Brain microvascular endothelial cell (primary cell): ENCODE results near the gene DAPK1.

ENCODE experiments used
- DNase-seq: peaks from one replicate; pipeline ENCODE4 v3.0.0-alpha.2; 2020
- H3K27ac ChIP-seq: fragments of 250-450 bp; sonication (Bioruptor Pico); 2 replicates; pipeline ENCODE4 v1.5.1; 2020; ENCODE audit warnings: mild to moderate bottlenecking, moderate library complexity
- H3K27me3 ChIP-seq: fragments of 250-450 bp; sonication (Bioruptor Pico); replicated peaks from 2 replicates; pipeline ENCODE4 v1.5.1; 2020; ENCODE audit warnings: mild to moderate bottlenecking
- H3K36me3 ChIP-seq: fragments of 250-450 bp; sonication (Bioruptor Pico); replicated peaks from 2 replicates; pipeline ENCODE4 v1.5.1; 2020; ENCODE audit warnings: mild to moderate bottlenecking
- H3K4me3 ChIP-seq: 2 replicates; pipeline ENCODE4 v1.5.1; 2011; ENCODE audit warnings: low read depth, mild to moderate bottlenecking, control low read depth, low read length, moderate library complexity
- in situ Hi-C: cut with HindIII; loops from 2 replicates; pipeline ENCODE4 v1.10.0; 2017; ENCODE audit warnings: low sequenced_read_pairs, low pct_ligation_motif_present
- TF ChIP-seq, protein P1 (sequence below): IDR thresholded peaks from 2 replicates; pipeline ENCODE4 v1.5.1; 2011; ENCODE audit warnings: low read depth, mild to moderate bottlenecking, moderate library complexity, low read length, control low read depth, inconsistent platforms; ENCODE audit errors: missing control alignments

The DAPK1 gene

DNA sequence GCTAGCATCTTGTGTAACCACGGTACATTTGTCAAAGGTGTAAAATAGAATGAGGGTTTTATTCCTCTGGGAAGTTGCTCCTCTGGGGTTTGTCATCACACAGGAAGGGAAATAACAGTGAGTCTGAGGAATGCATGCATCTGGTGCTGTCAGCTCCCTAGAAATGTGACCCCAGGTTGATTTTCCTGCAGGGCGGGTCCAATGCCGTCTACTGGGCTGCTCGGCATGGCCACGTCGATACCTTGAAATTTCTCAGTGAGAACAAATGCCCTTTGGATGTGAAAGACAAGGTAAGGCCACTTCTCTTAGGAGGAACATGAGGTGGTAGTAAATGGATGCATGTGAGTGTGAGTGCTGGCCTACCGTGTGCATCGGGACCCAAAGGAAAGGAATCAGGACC is 149.4 kb downstream of the DAPK1 start:
- in situ Hi-C loops, result no loop called here
- Histone ChIP-seq H3K27me3 (no peaks in the 10 kb centered on the region), H3K27ac (no peak overlapping the region), H3K36me3 (no peaks in the 10 kb centered on the region), H3K4me3 (no peak overlapping the region)
- TF ChIP-seq, protein P1, sequence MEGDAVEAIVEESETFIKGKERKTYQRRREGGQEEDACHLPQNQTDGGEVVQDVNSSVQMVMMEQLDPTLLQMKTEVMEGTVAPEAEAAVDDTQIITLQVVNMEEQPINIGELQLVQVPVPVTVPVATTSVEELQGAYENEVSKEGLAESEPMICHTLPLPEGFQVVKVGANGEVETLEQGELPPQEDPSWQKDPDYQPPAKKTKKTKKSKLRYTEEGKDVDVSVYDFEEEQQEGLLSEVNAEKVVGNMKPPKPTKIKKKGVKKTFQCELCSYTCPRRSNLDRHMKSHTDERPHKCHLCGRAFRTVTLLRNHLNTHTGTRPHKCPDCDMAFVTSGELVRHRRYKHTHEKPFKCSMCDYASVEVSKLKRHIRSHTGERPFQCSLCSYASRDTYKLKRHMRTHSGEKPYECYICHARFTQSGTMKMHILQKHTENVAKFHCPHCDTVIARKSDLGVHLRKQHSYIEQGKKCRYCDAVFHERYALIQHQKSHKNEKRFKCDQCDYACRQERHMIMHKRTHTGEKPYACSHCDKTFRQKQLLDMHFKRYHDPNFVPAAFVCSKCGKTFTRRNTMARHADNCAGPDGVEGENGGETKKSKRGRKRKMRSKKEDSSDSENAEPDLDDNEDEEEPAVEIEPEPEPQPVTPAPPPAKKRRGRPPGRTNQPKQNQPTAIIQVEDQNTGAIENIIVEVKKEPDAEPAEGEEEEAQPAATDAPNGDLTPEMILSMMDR, result no peak
- DNase-seq, result no peak

DNA sequence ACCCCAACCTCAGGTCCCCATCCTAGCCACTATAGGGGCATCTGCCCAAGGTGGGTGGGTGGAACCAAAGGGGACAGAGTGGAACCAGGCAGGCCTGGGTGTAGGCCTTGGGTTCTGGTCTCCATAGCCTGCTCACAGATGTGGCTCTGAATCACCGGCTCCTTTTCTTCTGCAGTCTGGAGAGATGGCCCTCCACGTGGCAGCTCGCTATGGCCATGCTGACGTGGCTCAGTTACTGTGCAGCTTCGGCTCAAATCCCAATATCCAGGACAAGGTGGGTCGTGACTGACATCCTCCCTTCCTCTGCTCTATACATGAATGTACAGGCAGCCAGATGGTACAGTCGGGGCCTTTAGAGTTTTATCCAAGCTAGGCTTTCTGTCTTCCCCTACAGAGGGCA is 150.9 kb downstream of the DAPK1 start:
- TF ChIP-seq, protein P1, result no peak
- Histone ChIP-seq H3K27me3 (no peaks in the 10 kb centered on the region), H3K36me3 (no peaks in the 10 kb centered on the region), H3K4me3 (no peak overlapping the region), H3K27ac (no peak overlapping the region)
- no peak for DNase-seq
- in situ Hi-C loops, result no loop called here

DNA sequence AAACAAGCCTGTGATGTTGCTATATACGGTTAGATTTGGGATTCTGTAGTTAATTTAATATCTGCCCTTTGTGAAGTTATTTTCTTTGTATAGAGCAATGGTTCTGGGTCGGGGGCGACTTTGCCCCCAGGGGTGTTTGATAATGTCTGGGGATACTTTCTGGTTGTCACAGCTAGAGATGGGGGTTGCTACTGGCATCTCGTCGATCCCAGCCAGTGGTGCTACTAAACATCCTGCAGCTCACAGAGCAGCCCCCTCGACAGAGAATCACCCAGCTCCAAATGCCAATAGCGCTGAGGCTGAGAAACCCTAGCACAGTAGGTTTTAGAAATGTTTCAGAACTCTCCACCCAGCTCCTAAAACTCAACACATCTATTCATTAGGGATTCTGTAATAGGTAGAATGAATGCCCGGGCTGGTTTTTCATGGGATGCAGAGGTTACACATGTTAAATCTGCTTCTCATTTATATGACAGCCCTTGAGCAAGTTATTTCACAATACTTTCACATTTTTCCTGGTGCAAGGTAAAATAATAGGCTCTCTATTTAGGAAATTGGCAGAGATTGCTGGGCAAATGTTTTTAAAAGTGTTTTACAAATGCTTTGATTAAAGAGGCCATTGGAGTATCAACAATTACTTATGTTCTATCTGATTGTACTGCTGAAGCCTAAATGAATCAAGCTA is 153.1 kb downstream of the DAPK1 start:
- Histone ChIP-seq H3K36me3 (no peaks in the 10 kb centered on the region), H3K27me3 (no peaks in the 10 kb centered on the region), H3K4me3 (no peak overlapping the region), H3K27ac (no peak overlapping the region)
- TF ChIP-seq, protein P1, result no peak
- no peak for DNase-seq
- in situ Hi-C loops, result loop anchor here (25.0 kb wide), 1 partner anchor 313 kb away; no protein-coding TSS in a partner anchor

DNA sequence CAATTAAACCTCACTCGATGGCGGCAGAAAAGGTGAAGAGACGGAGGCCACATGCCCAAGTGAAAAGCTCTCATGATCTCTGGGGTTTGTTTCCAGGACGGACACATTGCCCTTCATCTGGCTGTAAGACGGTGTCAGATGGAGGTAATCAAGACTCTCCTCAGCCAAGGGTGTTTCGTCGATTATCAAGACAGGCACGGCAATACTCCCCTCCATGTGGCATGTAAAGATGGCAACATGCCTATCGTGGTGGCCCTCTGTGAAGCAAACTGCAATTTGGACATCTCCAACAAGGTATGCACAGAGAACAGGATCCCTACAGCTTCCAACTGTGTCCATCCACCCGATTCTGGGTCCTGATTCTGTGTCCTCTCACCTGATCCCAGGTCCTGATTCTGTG is 153.8 kb downstream of the DAPK1 start:
- Histone ChIP-seq H3K4me3 (no peak overlapping the region), H3K27me3 (no peaks in the 10 kb centered on the region), H3K36me3 (no peaks in the 10 kb centered on the region), H3K27ac (no peak overlapping the region)
- no peak for DNase-seq
- TF ChIP-seq, protein P1, result no peak
- in situ Hi-C loops, result loop anchor here (25.0 kb wide), 1 partner anchor 314 kb away; no protein-coding TSS in a partner anchor

DNA sequence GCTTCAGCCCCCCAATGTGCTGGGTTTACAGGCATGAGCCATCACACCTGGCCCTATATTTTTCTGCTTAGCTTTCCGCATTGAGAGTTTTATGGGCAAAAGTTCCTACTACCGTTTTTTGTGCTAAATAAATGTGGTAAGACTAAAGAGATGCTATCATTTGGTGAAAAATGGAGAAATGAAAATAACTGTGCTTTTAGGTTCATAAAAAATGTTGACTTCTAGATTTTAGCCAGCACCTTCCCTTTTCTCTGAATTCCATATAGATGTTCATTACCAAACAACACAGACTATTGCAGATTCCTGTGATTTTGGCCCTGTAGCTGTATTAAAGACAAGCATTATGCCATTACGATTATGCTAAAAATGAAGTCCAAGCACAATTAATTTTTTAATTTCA is 156.3 kb downstream of the DAPK1 start:
- in situ Hi-C loops, result loop anchor here (25.0 kb wide), 1 partner anchor 317 kb away; no protein-coding TSS in a partner anchor
- H3K4me3 ChIP-seq, result no peak overlapping the region

More for the DNA sequence above, 156.3 kb downstream of the DAPK1 start:
- no peak overlapping the region for H3K27ac ChIP-seq
- no peak for DNase-seq
- TF ChIP-seq, protein P1, result no peak
- no peaks in the 10 kb centered on the region for H3K27me3 ChIP-seq
- H3K36me3 ChIP-seq, result no peaks in the 10 kb centered on the region
